Neural cell (in vitro differentiated cells): ENCODE measurements around the gene ACSS2. TPM values are rescaled to one million over a fixed set of nuclear protein-coding genes. Genes with fewer than 3 reads are reported as not detected.

Source experiments
- H2AFZ ChIP-seq: fragments of 200-600, 300-800 bp; sonication (generic), shearing (Covaris generic); 2 replicates; pipeline ENCODE4 v1.6.0; 2014; ENCODE audit warnings: low read depth, mild to moderate bottlenecking, antibody characterized with exemption, low read length, moderate library complexity
- H3F3A ChIP-seq: fragments of 200-600 bp; shearing (Covaris generic); 2 replicates; pipeline ENCODE4 v1.6.1; 2016; ENCODE audit warnings: mild to moderate bottlenecking, moderate library complexity, mixed read lengths, antibody characterized with exemption, low read length; ENCODE audit not compliant: insufficient read depth, poor library complexity, severe bottlenecking
- H3K27ac ChIP-seq: fragments of 200-600, 300-800 bp; sonication (generic), shearing (Covaris generic); 2 replicates; pipeline ENCODE4 v1.5.1; 2014; ENCODE audit warnings: mild to moderate bottlenecking, low read length, moderate library complexity
- H3K27me3 ChIP-seq: fragments of 300-800, 200-600 bp; sonication (generic), shearing (Covaris generic); 2 replicates; pipeline ENCODE4 v1.6.0; 2014; ENCODE audit warnings: mild to moderate bottlenecking, low read depth, low read length, moderate library complexity; ENCODE audit not compliant: insufficient read depth
- H3K36me3 ChIP-seq: fragments of 300-800, 200-600 bp; sonication (generic), shearing (Covaris generic); 2 replicates; pipeline ENCODE4 v1.5.1; 2014; ENCODE audit warnings: mild to moderate bottlenecking, antibody characterized with exemption, low read length, moderate library complexity; ENCODE audit not compliant: insufficient read depth
- H3K4me2 ChIP-seq: fragments of 300-800, 200-600 bp; sonication (generic), shearing (Covaris generic); 2 replicates; pipeline ENCODE4 v1.6.0; 2014; ENCODE audit warnings: mild to moderate bottlenecking, low read length
- H3K4me3 ChIP-seq: fragments of 300-800, 200-600 bp; sonication (generic), shearing (Covaris generic); 2 replicates; pipeline ENCODE4 v1.5.1; 2014; ENCODE audit warnings: mild to moderate bottlenecking, low read length, moderate library complexity
- H3K79me2 ChIP-seq: fragments of 200-600 bp; shearing (Covaris generic); replicated peaks from 2 replicates; pipeline ENCODE4 v1.6.0; 2014; ENCODE audit warnings: mild to moderate bottlenecking, low read length, moderate library complexity; ENCODE audit not compliant: insufficient read depth
- H3K9ac ChIP-seq: fragments of 300-800, 200-600 bp; sonication (generic), shearing (Covaris generic); 2 replicates; pipeline ENCODE4 v1.6.1; 2016; ENCODE audit warnings: mild to moderate bottlenecking, low read length, mixed read lengths
- H3K9me2 ChIP-seq: fragments of 200-600 bp; shearing (Covaris generic); 2 replicates; pipeline ENCODE4 v1.6.1; 2016; ENCODE audit warnings: mild to moderate bottlenecking, low read length, mixed read lengths; ENCODE audit not compliant: insufficient read depth
- H3K9me3 ChIP-seq: fragments of 200-600, 300-800 bp; sonication (generic), shearing (Covaris generic); 2 replicates; pipeline ENCODE4 v1.6.1; 2016; ENCODE audit warnings: mild to moderate bottlenecking, mixed run types, low read length, moderate library complexity, mixed read lengths
- H4K20me1 ChIP-seq: fragments of 200-600 bp; shearing (Covaris generic); 2 replicates; pipeline ENCODE4 v1.6.1; 2016; ENCODE audit warnings: mild to moderate bottlenecking, mixed run types; ENCODE audit not compliant: insufficient read depth
- EP300 ChIP-seq: fragments of 450-650 bp; conservative IDR thresholded peaks from 2 replicates; pipeline ENCODE4 v1.6.1; 2014; ENCODE audit warnings: antibody characterized with exemption, mild to moderate bottlenecking, moderate library complexity; ENCODE audit not compliant: poor library complexity, severe bottlenecking
- EZH2 ChIP-seq: fragments of 200-600, 300-800 bp; shearing (Covaris generic), sonication (generic); IDR thresholded peaks from 2 replicates; pipeline ENCODE4 v1.6.1; 2014; ENCODE audit warnings: antibody characterized with exemption, low read length, borderline replicate concordance, mild to moderate bottlenecking; ENCODE audit not compliant: insufficient read depth, poor library complexity, severe bottlenecking
- MXI1 ChIP-seq: fragments of 450-650 bp; conservative IDR thresholded peaks from 2 replicates; pipeline ENCODE4 v1.6.1; 2014; ENCODE audit warnings: antibody characterized with exemption, mild to moderate bottlenecking; ENCODE audit not compliant: poor library complexity, severe bottlenecking
- POLR2AphosphoS5 ChIP-seq: IDR thresholded peaks from 2 replicates; pipeline ENCODE4 v1.6.1; 2012
- RAD21 ChIP-seq: fragments of 450-650 bp; conservative IDR thresholded peaks from 2 replicates; pipeline ENCODE4 v1.6.1; 2014; ENCODE audit warnings: antibody characterized with exemption, mild to moderate bottlenecking, moderate library complexity
- REST ChIP-seq: IDR thresholded peaks from 2 replicates; pipeline ENCODE4 v1.6.1; 2012; ENCODE audit warnings: borderline replicate concordance
- SMC3 ChIP-seq: fragments of 450-650 bp; conservative IDR thresholded peaks from 2 replicates; pipeline ENCODE4 v1.6.1; 2014; ENCODE audit warnings: antibody characterized with exemption, mild to moderate bottlenecking, moderate library complexity; ENCODE audit not compliant: poor library complexity
- TAF1 ChIP-seq: IDR thresholded peaks from 2 replicates; pipeline ENCODE4 v1.6.1; 2012; ENCODE audit warnings: low read depth
- polyA plus RNA-seq: library from polyadenylated mRNA; depleted of rRNA; stranded (reverse); fragments of >200 nt; gene quantifications from 2 replicates; pipeline ENCODE4 v1.2.3, GENCODE V29; 2014
- TF ChIP-seq, protein P1 (sequence below): fragments of 450-650 bp; IDR thresholded peaks from 2 replicates; pipeline ENCODE4 v1.5.1; 2014; ENCODE audit warnings: antibody characterized with exemption, mild to moderate bottlenecking, moderate library complexity; ENCODE audit not compliant: poor library complexity, severe bottlenecking

Gene ACSS2
- polyA plus RNA-seq, 1 donor from 2014 or later, result 12.3 TPM

GRCh38 chr20:34923414-34923813 is 47.0 kb downstream of the ACSS2 start:
- Histone ChIP-seq H3K27ac (no peak overlapping the region), H3K4me2 (no peak overlapping the region), H3K79me2 (no peaks in the 10 kb centered on the region), H3K27me3 (no peaks in the 10 kb centered on the region), H3K36me3 (peaks cover 10% of the 10 kb centered on the region), H3K9ac (no peak overlapping the region), H4K20me1 (no peaks in the 10 kb centered on the region), H2AFZ (no peak overlapping the region), H3K9me2 (no peaks in the 10 kb centered on the region), H3K9me3 (no peaks in the 10 kb centered on the region), H3F3A (no peaks in the 10 kb centered on the region), H3K4me3 (no peak overlapping the region)
- TF ChIP-seq RAD21, result no peak
- TF ChIP-seq EP300, result no peak
- TF ChIP-seq, protein P1, sequence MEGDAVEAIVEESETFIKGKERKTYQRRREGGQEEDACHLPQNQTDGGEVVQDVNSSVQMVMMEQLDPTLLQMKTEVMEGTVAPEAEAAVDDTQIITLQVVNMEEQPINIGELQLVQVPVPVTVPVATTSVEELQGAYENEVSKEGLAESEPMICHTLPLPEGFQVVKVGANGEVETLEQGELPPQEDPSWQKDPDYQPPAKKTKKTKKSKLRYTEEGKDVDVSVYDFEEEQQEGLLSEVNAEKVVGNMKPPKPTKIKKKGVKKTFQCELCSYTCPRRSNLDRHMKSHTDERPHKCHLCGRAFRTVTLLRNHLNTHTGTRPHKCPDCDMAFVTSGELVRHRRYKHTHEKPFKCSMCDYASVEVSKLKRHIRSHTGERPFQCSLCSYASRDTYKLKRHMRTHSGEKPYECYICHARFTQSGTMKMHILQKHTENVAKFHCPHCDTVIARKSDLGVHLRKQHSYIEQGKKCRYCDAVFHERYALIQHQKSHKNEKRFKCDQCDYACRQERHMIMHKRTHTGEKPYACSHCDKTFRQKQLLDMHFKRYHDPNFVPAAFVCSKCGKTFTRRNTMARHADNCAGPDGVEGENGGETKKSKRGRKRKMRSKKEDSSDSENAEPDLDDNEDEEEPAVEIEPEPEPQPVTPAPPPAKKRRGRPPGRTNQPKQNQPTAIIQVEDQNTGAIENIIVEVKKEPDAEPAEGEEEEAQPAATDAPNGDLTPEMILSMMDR, result no peak
- TF ChIP-seq TAF1, result no peak
- TF ChIP-seq REST, result no peak
- TF ChIP-seq MXI1, result no peak
- TF ChIP-seq SMC3, result no peak
- TF ChIP-seq POLR2AphosphoS5, result no peak

GRCh38 chr20:34925341-34925740 is 48.9 kb downstream of the ACSS2 start:
- no peaks in the 10 kb centered on the region for H3F3A ChIP-seq
- H3K79me2 ChIP-seq, result no peaks in the 10 kb centered on the region
- H2AFZ ChIP-seq, result no peak overlapping the region
- peaks cover 10% of the 10 kb centered on the region for H3K36me3 ChIP-seq
- H3K9me3 ChIP-seq, result no peaks in the 10 kb centered on the region
- no peaks in the 10 kb centered on the region for H3K9me2 ChIP-seq
- no peak overlapping the region for H3K9ac ChIP-seq
- no peak overlapping the region for H3K4me2 ChIP-seq
- no peak overlapping the region for H3K27ac ChIP-seq
- no peaks in the 10 kb centered on the region for H3K27me3 ChIP-seq
- no peak overlapping the region for H3K4me3 ChIP-seq
- H4K20me1 ChIP-seq, result no peaks in the 10 kb centered on the region
- TF ChIP-seq EZH2, result no peak
- no peak for TF ChIP-seq POLR2AphosphoS5
- TF ChIP-seq MXI1, result no peak
- no peak for TF ChIP-seq EP300
- TF ChIP-seq, protein P1, result no peak
